ENCODE measurements around the gene NFATC2. TPM values are rescaled to one million over a fixed set of nuclear protein-coding genes. Genes with fewer than 3 reads are reported as not detected.

NFATC2 gene
- total RNA-seq, 4 donors from 2014 or later, result 4.1 to 51.5 (median 8.7) TPM

GRCh38 chr20:51399006-51399890 lies 143.3 kb downstream of the NFATC2 start:
- ATAC-seq (ENCODE audit: low FRiP score) (no peak), DNase-seq (ENCODE audit: low spot score) (no peak)
- TF ChIP-seq CTCF (IDR thresholded peaks at IDR 0.05), result no peak

- ATAC-seq (ENCODE audit: low FRiP score), result no peak
- DNase-seq (ENCODE audit: low spot score), result no peak
- no peak for TF ChIP-seq CTCF (IDR thresholded peaks at IDR 0.05)
These were observed 144.0 kb downstream of the NFATC2 start for GRCh38 chr20:51398552-51398951.

- no peak for ATAC-seq (ENCODE audit: low FRiP score)
- no peak for TF ChIP-seq CTCF (IDR thresholded peaks at IDR 0.05)
- no peak for DNase-seq (ENCODE audit: low spot score)
These were observed 144.4 kb downstream of the NFATC2 start for GRCh38 chr20:51398083-51398482.

GRCh38 chr20:51397137-51397536 lies 145.4 kb downstream of the NFATC2 start:
- no peak for ATAC-seq (ENCODE audit: low FRiP score)

GRCh38 chr20:51396365-51396909 lies 146.1 kb downstream of the NFATC2 start:
- ATAC-seq (ENCODE audit: low FRiP score), result no peak
- TF ChIP-seq CTCF (IDR thresholded peaks at IDR 0.05), result no peak
- no peak for DNase-seq (ENCODE audit: low spot score)

More at GRCh38 chr20:51397137-51397536, 145.4 kb downstream of the NFATC2 start:
- no peak for TF ChIP-seq CTCF (IDR thresholded peaks at IDR 0.05)
- no peak for DNase-seq (ENCODE audit: low spot score)

GRCh38 chr20:51394706-51395105 lies 147.8 kb downstream of the NFATC2 start:
- DNase-seq (ENCODE audit: low spot score), result no peak
- ATAC-seq (ENCODE audit: low FRiP score), result no peak
- no peak for TF ChIP-seq CTCF (IDR thresholded peaks at IDR 0.05)

- no peak for TF ChIP-seq CTCF (IDR thresholded peaks at IDR 0.05)
- ATAC-seq (ENCODE audit: low FRiP score), result no peak
- no peak for DNase-seq (ENCODE audit: low spot score)
These were observed 148.9 kb downstream of the NFATC2 start for GRCh38 chr20:51393571-51393970.

Data from omental fat pad (tissue), 4 donors.